PC-3 (cell line): ENCODE data around the gene PARM1. TPM values are rescaled to one million over a fixed set of nuclear protein-coding genes. Genes with fewer than 3 reads are reported as not detected.

Source experiments
- ATAC-seq: fragments of 200-7000 bp; cut with Tn5 transposase; 2 replicates; pipeline ENCODE4 v1.9.1; 2020; ENCODE audit warnings: mild to moderate bottlenecking, moderate library complexity
- BruUV-seq: library from RNA; stranded (reverse); fragments of 400-500 nt; replicated peaks from 2 replicates; lab custom pipeline; 2021; lab: Mats Ljungman, UMichigan
- CTCF ChIA-PET: fragments of 300-600 bp; sonication (Branson Sonifier 250); formaldehyde crosslinking; loops from one replicate; lab custom pipeline; 2022; ENCODE audit warnings: antibody characterized with exemption; lab: Charles Lee
- POLR2A ChIA-PET: fragments of 300-600 bp; sonication (Branson Sonifier 250); formaldehyde crosslinking; loops from one replicate; lab custom pipeline; 2022; ENCODE audit warnings: antibody characterized with exemption; ENCODE audit not compliant: unreplicated experiment; lab: Charles Lee
- DNase-seq: peaks from one replicate; pipeline ENCODE4 v3.0.0-alpha.2; 2015
- H2AFZ ChIP-seq: fragments of 300-600 bp; sonication (generic); 2 replicates; pipeline ENCODE4 v1.6.0; 2016; ENCODE audit warnings: antibody characterized with exemption, low read length
- H3F3A ChIP-seq: fragments of 300-600 bp; sonication (generic); one replicate; pipeline ENCODE4 v1.6.0; 2017; ENCODE audit warnings: antibody characterized with exemption, low read length, control low read depth, mild to moderate bottlenecking; ENCODE audit not compliant: unreplicated experiment
- H3K27ac ChIP-seq: fragments of 300-600 bp; sonication (generic); 2 replicates; pipeline ENCODE4 v1.5.1; 2016; ENCODE audit warnings: mild to moderate bottlenecking, low read length
- H3K27me3 ChIP-seq: fragments of 300-600 bp; sonication (generic); 2 replicates; pipeline ENCODE4 v1.6.1; 2016; ENCODE audit warnings: low read length, mixed read lengths
- H3K36me3 ChIP-seq: fragments of 300-600 bp; sonication (generic); 2 replicates; pipeline ENCODE4 v1.6.1; 2016; ENCODE audit warnings: low read depth, mixed run types, low read length, mixed read lengths
- H3K4me1 ChIP-seq: fragments of 300-600 bp; sonication (generic); 2 replicates; pipeline ENCODE4 v1.5.1; 2016; ENCODE audit warnings: low read length; ENCODE audit not compliant: insufficient read depth
- H3K4me2 ChIP-seq: fragments of 300-600 bp; sonication (generic); 2 replicates; pipeline ENCODE4 v1.6.0; 2016; ENCODE audit warnings: low read length
- H3K4me3 ChIP-seq: fragments of 300-600 bp; sonication (generic); 2 replicates; pipeline ENCODE4 v1.5.1; 2016; ENCODE audit warnings: mild to moderate bottlenecking, low read length, mixed read lengths
- H3K79me2 ChIP-seq: fragments of 300-600 bp; sonication (generic); 2 replicates; pipeline ENCODE4 v1.6.1; 2017; ENCODE audit warnings: low read length, mixed read lengths
- H3K9ac ChIP-seq: fragments of 300-600 bp; sonication (generic); 2 replicates; pipeline ENCODE4 v1.6.0; 2016; ENCODE audit warnings: mild to moderate bottlenecking, low read length
- H3K9me2 ChIP-seq: fragments of 300-600 bp; sonication (generic); replicated peaks from 2 replicates; pipeline ENCODE4 v1.6.1; 2016; ENCODE audit warnings: mixed run types, low read length, mixed read lengths
- H3K9me3 ChIP-seq: fragments of 300-600 bp; sonication (generic); 2 replicates; pipeline ENCODE4 v1.6.1; 2016; ENCODE audit warnings: low read length, mixed read lengths
- H4K20me1 ChIP-seq: fragments of 300-600 bp; sonication (generic); 2 replicates; pipeline ENCODE4 v1.6.1; 2016; ENCODE audit warnings: low read length, mixed read lengths
- EZH2 ChIP-seq: fragments of 300-600 bp; sonication (generic); IDR thresholded peaks from one replicate; pipeline ENCODE4 v1.6.1; 2017; ENCODE audit warnings: antibody characterized with exemption, mild to moderate bottlenecking, low read length; ENCODE audit not compliant: unreplicated experiment
- EZH2phosphoT487 ChIP-seq: fragments of 300-600 bp; sonication (generic); IDR thresholded peaks from 2 replicates; pipeline ENCODE4 v1.6.1; 2018; ENCODE audit warnings: mild to moderate bottlenecking, antibody characterized with exemption, low read length, borderline replicate concordance
- intact Hi-C: fragments of 100-400 bp; cut with micrococcal nuclease; formaldehyde crosslinking; loops from 2 replicates; pipeline ENCODE4 v1.9.0; 2023
- total RNA-seq: library from RNA; depleted of rRNA; stranded (reverse); fragments of >200 nt; gene quantifications from 2 replicates; pipeline ENCODE4 v1.2.3, GENCODE V29; 2014
- TF ChIP-seq, protein P1 (sequence below): fragments of 300-600 bp; sonication (generic); conservative IDR thresholded peaks from 2 replicates; pipeline ENCODE4 v1.5.1; 2017; ENCODE audit warnings: antibody characterized with exemption, low read depth, mild to moderate bottlenecking, low read length

PARM1 gene
- total RNA-seq, 1 experiment from 2014 or later, result 2.9 TPM

DNA sequence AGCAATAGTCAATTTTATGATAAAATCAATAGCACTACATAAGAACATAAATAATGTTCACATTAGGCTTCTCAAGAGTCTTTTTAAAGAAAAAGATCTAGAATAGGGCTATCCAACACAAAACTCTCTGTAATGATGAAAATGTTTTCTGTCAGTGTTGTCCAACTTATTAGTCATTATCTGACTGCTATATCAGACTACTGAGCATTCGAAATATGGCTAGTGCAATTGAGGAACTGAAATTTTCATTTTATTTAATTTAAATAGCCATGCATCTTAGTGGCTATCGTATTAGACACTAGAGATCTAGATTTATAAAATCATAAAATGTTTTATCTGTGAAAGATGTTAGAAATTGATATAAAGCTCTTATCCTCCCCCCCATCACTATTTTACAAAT lies 26.0 kb downstream of the PARM1 start:
- H4K20me1 ChIP-seq, result no peaks in the 10 kb centered on the region
- POLR2A ChIA-PET, result no interaction called here
- TF ChIP-seq, protein P1, sequence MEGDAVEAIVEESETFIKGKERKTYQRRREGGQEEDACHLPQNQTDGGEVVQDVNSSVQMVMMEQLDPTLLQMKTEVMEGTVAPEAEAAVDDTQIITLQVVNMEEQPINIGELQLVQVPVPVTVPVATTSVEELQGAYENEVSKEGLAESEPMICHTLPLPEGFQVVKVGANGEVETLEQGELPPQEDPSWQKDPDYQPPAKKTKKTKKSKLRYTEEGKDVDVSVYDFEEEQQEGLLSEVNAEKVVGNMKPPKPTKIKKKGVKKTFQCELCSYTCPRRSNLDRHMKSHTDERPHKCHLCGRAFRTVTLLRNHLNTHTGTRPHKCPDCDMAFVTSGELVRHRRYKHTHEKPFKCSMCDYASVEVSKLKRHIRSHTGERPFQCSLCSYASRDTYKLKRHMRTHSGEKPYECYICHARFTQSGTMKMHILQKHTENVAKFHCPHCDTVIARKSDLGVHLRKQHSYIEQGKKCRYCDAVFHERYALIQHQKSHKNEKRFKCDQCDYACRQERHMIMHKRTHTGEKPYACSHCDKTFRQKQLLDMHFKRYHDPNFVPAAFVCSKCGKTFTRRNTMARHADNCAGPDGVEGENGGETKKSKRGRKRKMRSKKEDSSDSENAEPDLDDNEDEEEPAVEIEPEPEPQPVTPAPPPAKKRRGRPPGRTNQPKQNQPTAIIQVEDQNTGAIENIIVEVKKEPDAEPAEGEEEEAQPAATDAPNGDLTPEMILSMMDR, result no peak
- intact Hi-C loops, result no loop called here
- H3F3A ChIP-seq, result no peaks in the 10 kb centered on the region
- CTCF ChIA-PET, result no interaction called here
- H3K79me2 ChIP-seq, result no peaks in the 10 kb centered on the region
- H3K4me1 ChIP-seq, result no peaks in the 10 kb centered on the region
- H3K4me2 ChIP-seq, result no peak overlapping the region
- no peaks in the 10 kb centered on the region for H3K27me3 ChIP-seq
- BruUV-seq, result no TSS peak
- no peaks in the 10 kb centered on the region for H3K9me3 ChIP-seq
- H2AFZ ChIP-seq, result no peak overlapping the region
- DNase-seq (no peak), ATAC-seq (no peak)
- no peaks in the 10 kb centered on the region; the same call in 1 of the 2 replicates for H3K36me3 ChIP-seq
- H3K9ac ChIP-seq, result no peak overlapping the region
- H3K4me3 ChIP-seq, result no peak overlapping the region
- no peaks in the 10 kb centered on the region for H3K9me2 ChIP-seq
- no peak overlapping the region for H3K27ac ChIP-seq

DNA sequence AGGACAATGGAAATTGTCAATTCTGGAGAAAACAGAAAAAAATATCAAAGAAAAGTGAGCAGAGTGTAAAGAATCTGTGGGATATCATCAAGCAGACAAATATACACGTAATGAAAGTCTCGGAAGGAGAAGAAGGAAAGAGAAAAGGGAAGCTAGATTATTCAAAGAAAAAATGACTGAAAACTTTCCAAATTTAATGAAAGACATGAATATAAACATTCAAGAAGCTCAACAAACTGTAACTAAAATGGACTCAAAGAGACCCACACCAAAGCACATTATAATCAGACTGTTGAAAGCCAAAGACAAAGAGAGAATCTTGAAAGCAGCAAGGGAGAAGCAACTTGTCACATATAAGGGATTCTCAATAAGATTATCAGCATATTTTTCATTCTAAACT lies 28.3 kb downstream of the PARM1 start:
- TF ChIP-seq EZH2phosphoT487 (no peak), EZH2 (no peak)
- TF ChIP-seq, protein P1, result no peak
- BruUV-seq, result no TSS peak
- no peaks in the 10 kb centered on the region for H3F3A ChIP-seq
- H3K9me2 ChIP-seq, result no peaks in the 10 kb centered on the region
- intact Hi-C loops, result no loop called here
- ATAC-seq (no peak), DNase-seq (no peak)
- H3K4me1 ChIP-seq, result peaks cover 9% of the 10 kb centered on the region; the same call in 1 of the 2 replicates
- no peaks in the 10 kb centered on the region for H3K27me3 ChIP-seq
- H3K79me2 ChIP-seq, result no peaks in the 10 kb centered on the region
- H4K20me1 ChIP-seq, result no peaks in the 10 kb centered on the region
- no peaks in the 10 kb centered on the region for H3K9me3 ChIP-seq
- H3K4me2 ChIP-seq, result no peak overlapping the region
- H3K36me3 ChIP-seq, result no peaks in the 10 kb centered on the region; the same call in 1 of the 2 replicates
- ChIA-PET CTCF (no interaction called here), POLR2A (interaction anchor here (0.6 kb wide), 1 partner anchor 1107 kb away, joined by 5 read pairs; no protein-coding TSS in a partner anchor)
- no peak overlapping the region for H3K27ac ChIP-seq
- H2AFZ ChIP-seq, result no peak overlapping the region
- H3K9ac ChIP-seq, result no peak overlapping the region
- no peak overlapping the region for H3K4me3 ChIP-seq

DNA sequence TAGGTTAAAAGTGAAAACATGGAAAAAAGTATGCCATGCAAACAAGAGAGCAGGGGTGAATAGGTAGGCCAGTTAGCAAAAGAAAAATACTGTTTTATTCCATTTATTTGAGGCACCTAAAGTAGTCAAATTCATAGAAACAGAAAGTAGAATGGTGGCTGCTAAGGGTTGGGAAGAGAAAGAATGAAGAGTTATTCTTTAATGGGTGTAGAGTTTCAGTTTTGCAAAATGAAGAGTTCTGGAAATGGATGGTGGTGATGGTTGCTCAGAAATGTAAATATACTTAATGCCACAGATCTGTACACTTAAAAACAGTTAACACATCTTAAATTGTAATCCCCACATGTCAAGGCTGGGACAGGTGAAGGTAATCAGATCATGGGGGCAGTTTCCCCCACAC lies 29.7 kb downstream of the PARM1 start:
- H3K79me2 ChIP-seq, result no peaks in the 10 kb centered on the region
- H3F3A ChIP-seq, result no peaks in the 10 kb centered on the region
- H4K20me1 ChIP-seq, result no peaks in the 10 kb centered on the region
- DNase-seq (no peak), ATAC-seq (no peak)
- H3K4me1 ChIP-seq, result peaks cover 15% of the 10 kb centered on the region; the same call in 1 of the 2 replicates
- H3K4me2 ChIP-seq, result no peak overlapping the region
- H3K27ac ChIP-seq, result no peak overlapping the region
- H2AFZ ChIP-seq, result no peak overlapping the region
- CTCF ChIA-PET, result no interaction called here
- no peak overlapping the region for H3K4me3 ChIP-seq
- intact Hi-C loops, result no loop called here
- H3K9me3 ChIP-seq, result no peaks in the 10 kb centered on the region
- H3K36me3 ChIP-seq, result no peaks in the 10 kb centered on the region; the same call in 1 of the 2 replicates
- H3K27me3 ChIP-seq, result no peaks in the 10 kb centered on the region
- H3K9me2 ChIP-seq, result no peaks in the 10 kb centered on the region
- no peak overlapping the region for H3K9ac ChIP-seq
- POLR2A ChIA-PET, result no interaction called here
- TF ChIP-seq EZH2 (no peak), EZH2phosphoT487 (no peak)
- TF ChIP-seq, protein P1, result no peak
- BruUV-seq, result no TSS peak
